Parathyroid adenoma (tissue), 2 donors: ENCODE results near the gene SLC4A8.

Experiments
- H2AFZ ChIP-seq: fragments of 300-600 bp; sonication (generic); one replicate; pipeline ENCODE4 v1.7.0; 2017; ENCODE audit warnings: antibody characterized with exemption, mild to moderate bottlenecking
- H3K27ac ChIP-seq: fragments of 300-600 bp; sonication (generic); one replicate; pipeline ENCODE4 v1.7.0; 2017
- H3K27me3 ChIP-seq: fragments of 300-600 bp; sonication (generic); one replicate; pipeline ENCODE4 v1.7.0; 2017; ENCODE audit warnings: low read length; ENCODE audit not compliant: control insufficient read depth, insufficient read depth
- H3K36me3 ChIP-seq: fragments of 300-600 bp; sonication (generic); one replicate; pipeline ENCODE4 v1.7.0; 2017; ENCODE audit warnings: low read length; ENCODE audit not compliant: control insufficient read depth, insufficient read depth
- H3K4me1 ChIP-seq: fragments of 300-600 bp; sonication (generic); one replicate; pipeline ENCODE4 v1.7.0; 2017; ENCODE audit warnings: control low read depth
- H3K4me2 ChIP-seq: fragments of 300-600 bp; sonication (generic); one replicate; pipeline ENCODE4 v1.7.0; 2017; ENCODE audit warnings: low read length
- H3K4me3 ChIP-seq: fragments of 300-600 bp; sonication (generic); one replicate; pipeline ENCODE4 v1.7.0; 2017; ENCODE audit warnings: low read depth, low read length
- H3K79me2 ChIP-seq: fragments of 300-600 bp; sonication (generic); one replicate; pipeline ENCODE4 v1.7.0; 2017; ENCODE audit warnings: control low read depth
- H3K9ac ChIP-seq: fragments of 300-600 bp; sonication (generic); one replicate; pipeline ENCODE4 v1.7.0; 2017; ENCODE audit warnings: mild to moderate bottlenecking
- H3K9me3 ChIP-seq: fragments of 300-600 bp; sonication (generic); one replicate; pipeline ENCODE4 v1.7.0; 2017; ENCODE audit warnings: low read length; ENCODE audit not compliant: control insufficient read depth
- CTCF ChIP-seq: fragments of 300-600 bp; sonication (generic); IDR thresholded peaks from one replicate; pipeline ENCODE4 v1.7.0; 2017; ENCODE audit warnings: antibody characterized with exemption, mild to moderate bottlenecking
- donor health status: primary hyperparathyroidism.

Gene SLC4A8

GRCh38 chr12:51520576-51521325, 96.1 kb downstream of the SLC4A8 start:
- H3K4me3 ChIP-seq: no peak overlapping the region
- no peak overlapping the region for H3K9ac ChIP-seq
- no peaks in the 10 kb centered on the region for H3K79me2 ChIP-seq
- no peaks in the 10 kb centered on the region for H3K4me1 ChIP-seq
- no peak overlapping the region for H2AFZ ChIP-seq
- no peaks in the 10 kb centered on the region for H3K9me3 ChIP-seq
- H3K36me3 ChIP-seq: no peaks in the 10 kb centered on the region
- no peaks in the 10 kb centered on the region for H3K27me3 ChIP-seq
- no peak overlapping the region for H3K4me2 ChIP-seq
- H3K27ac ChIP-seq: no peak overlapping the region
- no peak for TF ChIP-seq CTCF

GRCh38 chr12:51521554-51522276, 97.1 kb downstream of the SLC4A8 start:
- H3K27me3 ChIP-seq: no peaks in the 10 kb centered on the region
- H3K27ac ChIP-seq: no peak overlapping the region
- no peak overlapping the region for H3K4me2 ChIP-seq
- H2AFZ ChIP-seq: no peak overlapping the region
- H3K9me3 ChIP-seq: no peaks in the 10 kb centered on the region
- H3K9ac ChIP-seq: no peak overlapping the region
- no peaks in the 10 kb centered on the region for H3K79me2 ChIP-seq
- H3K36me3 ChIP-seq: no peaks in the 10 kb centered on the region
- no peak for TF ChIP-seq CTCF
- H3K4me3 ChIP-seq: no peak overlapping the region
- no peaks in the 10 kb centered on the region for H3K4me1 ChIP-seq

- H3K79me2 ChIP-seq: no peaks in the 10 kb centered on the region
- H3K9me3 ChIP-seq: no peaks in the 10 kb centered on the region
- H3K36me3 ChIP-seq: no peaks in the 10 kb centered on the region
- H3K27ac ChIP-seq: no peak overlapping the region
- H3K4me1 ChIP-seq: no peaks in the 10 kb centered on the region
- H3K27me3 ChIP-seq: no peaks in the 10 kb centered on the region
- H3K9ac ChIP-seq: no peak overlapping the region
- H3K4me3 ChIP-seq: no peak overlapping the region
- H3K4me2 ChIP-seq: no peak overlapping the region
- no peak overlapping the region for H2AFZ ChIP-seq
- TF ChIP-seq CTCF: no peak
These were observed 98.1 kb downstream of the SLC4A8 start for GRCh38 chr12:51522696-51523095.

GRCh38 chr12:51524386-51524901, 99.8 kb downstream of the SLC4A8 start:
- H3K79me2 ChIP-seq: no peaks in the 10 kb centered on the region
- no peak overlapping the region for H2AFZ ChIP-seq
- H3K36me3 ChIP-seq: no peaks in the 10 kb centered on the region
- no peak overlapping the region for H3K27ac ChIP-seq
- no peaks in the 10 kb centered on the region for H3K27me3 ChIP-seq
- H3K4me2 ChIP-seq: no peak overlapping the region
- no peak overlapping the region for H3K9ac ChIP-seq
- no peaks in the 10 kb centered on the region for H3K4me1 ChIP-seq
- TF ChIP-seq CTCF: no peak
- H3K4me3 ChIP-seq: no peak overlapping the region
- no peaks in the 10 kb centered on the region for H3K9me3 ChIP-seq
